HG03066 (cell line): ENCODE results near the gene OPRL1.

Experiments used
- ATAC-seq: cut with Tn5 transposase; IDR thresholded peaks from one replicate; pipeline ENCODE4 v1.9.1; 2021; ENCODE audit warnings: low read depth; ENCODE audit not compliant: unreplicated experiment

OPRL1 gene

GRCh38 chr20:64139199-64140060 lies 59.5 kb downstream of the OPRL1 start:
- ATAC-seq: no peak

- no peak for ATAC-seq
Measured at GRCh38 chr20:64140061-64140931, 60.4 kb downstream of the OPRL1 start.

- ATAC-seq: no peak
Measured at GRCh38 chr20:64140956-64141355, 61.1 kb downstream of the OPRL1 start.

- no peak for ATAC-seq
Measured at GRCh38 chr20:64142590-64142989, 62.7 kb downstream of the OPRL1 start.

DNA sequence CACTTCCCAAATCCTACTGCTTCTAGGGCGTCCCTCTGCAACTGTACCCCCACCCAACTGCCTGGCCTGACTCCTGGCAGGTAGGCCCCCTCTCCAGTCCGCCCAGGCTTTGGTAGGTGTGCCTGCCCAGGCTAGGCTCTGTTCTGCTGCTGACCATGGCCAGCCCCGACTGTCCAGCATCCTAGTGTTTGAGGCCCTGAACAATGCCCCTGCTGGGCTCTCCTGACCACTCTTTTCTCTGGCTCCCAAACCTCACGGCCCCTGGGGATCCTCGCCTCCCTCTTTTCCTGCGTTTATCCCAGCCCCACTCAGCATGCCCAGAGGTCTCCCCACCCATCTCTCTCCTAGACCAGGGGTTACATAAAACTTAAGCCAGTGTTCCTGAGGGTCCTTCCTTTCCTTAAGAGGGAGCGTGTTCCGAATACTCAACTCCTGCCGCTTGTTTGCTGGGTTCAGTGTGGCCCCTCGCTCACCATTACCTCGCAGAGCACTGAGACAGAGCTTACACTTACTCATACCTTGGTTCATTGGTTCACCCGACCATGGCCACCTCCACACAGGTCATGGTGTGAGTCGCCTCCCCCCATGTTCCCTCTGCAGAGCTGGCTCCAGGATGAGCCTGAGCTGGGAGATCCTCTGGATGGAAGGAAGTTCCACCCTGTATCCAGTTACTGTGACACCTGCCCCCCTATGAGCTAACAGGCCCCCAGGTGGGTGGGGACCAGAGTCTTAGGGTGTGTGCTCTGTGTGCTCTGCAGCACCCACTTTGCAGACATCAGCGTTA lies 63.3 kb downstream of the OPRL1 start:
- ATAC-seq: no peak

- ATAC-seq: no peak
Measured at GRCh38 chr20:64144144-64144912, 64.4 kb downstream of the OPRL1 start.

GRCh38 chr20:64145458-64146300 lies 65.8 kb downstream of the OPRL1 start:
- ATAC-seq: no peak

DNA sequence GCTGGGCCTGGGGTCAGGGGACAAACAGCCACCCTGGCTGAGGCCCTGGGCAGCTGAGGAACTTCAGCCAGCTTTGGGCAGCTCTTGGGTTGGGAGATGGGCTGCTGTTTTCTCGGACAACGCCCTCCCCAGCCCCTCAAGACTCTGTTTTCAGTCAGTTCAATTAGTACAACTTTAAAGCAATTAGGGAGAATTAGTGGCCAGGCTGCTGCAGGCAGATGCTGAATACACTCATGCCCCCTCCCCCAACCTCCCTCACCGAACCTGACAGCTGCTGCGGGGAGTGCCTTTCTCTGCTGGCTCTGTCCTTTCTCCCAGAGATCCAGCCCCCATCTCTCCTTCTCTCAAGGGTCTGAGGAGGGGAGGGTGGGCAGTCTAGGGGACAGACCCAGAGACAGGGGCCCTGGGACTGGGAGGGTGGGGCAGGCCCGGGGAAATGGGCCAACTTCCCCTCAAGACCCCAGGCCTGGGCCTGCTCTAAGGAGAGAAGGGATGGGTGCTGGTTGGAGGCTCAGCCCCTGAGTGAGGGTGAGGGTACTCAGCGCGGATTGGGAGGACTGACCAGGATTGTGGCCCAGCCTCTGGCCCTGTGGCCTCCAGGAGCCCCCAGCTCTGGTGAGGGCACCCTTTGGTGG lies 66.5 kb downstream of the OPRL1 start:
- no peak for ATAC-seq

- no peak for ATAC-seq
Measured at GRCh38 chr20:64146936-64147477, 67.1 kb downstream of the OPRL1 start.

GRCh38 chr20:64148581-64148980 lies 68.7 kb downstream of the OPRL1 start:
- ATAC-seq: no peak

- ATAC-seq: no peak
Measured at GRCh38 chr20:64149141-64149540, 69.3 kb downstream of the OPRL1 start.

- ATAC-seq: no peak
Measured at GRCh38 chr20:64149809-64150560, 70.1 kb downstream of the OPRL1 start.
